HCT116 (cell line): ENCODE measurements around the gene IFNGR2. TPM values are rescaled to one million over a fixed set of nuclear protein-coding genes. Genes with fewer than 3 reads are reported as not detected.
"Not testable (repeated sequence)": the region's sequence is repeated elsewhere in the genome, so short reads cannot be mapped to it uniquely, and the experiment has no call there.

ENCODE experiments used
- ATAC-seq: fragments of 200-7000 bp; cut with Tn5 transposase; 2 replicates; pipeline ENCODE4 v1.9.1; 2020; ENCODE audit warnings: mild to moderate bottlenecking, moderate library complexity
- BruUV-seq: library from RNA; stranded (reverse); fragments of 400-500 nt; replicated peaks from 2 replicates; lab custom pipeline; 2021; lab: Mats Ljungman, UMichigan
- CTCF ChIA-PET: fragments of 300-600 bp; sonication (Branson Sonifier 250); formaldehyde crosslinking; loops from one replicate; lab custom pipeline; 2021; ENCODE audit warnings: antibody characterized with exemption; lab: Charles Lee
- POLR2A ChIA-PET: fragments of 300-600, 350-600 bp; sonication (Branson Sonifier 250); formaldehyde crosslinking; loops from one replicate; lab custom pipeline; 2021; ENCODE audit warnings: antibody characterized with exemption; lab: Charles Lee
- RAD21 ChIA-PET, 2 experiments: fragments of 300-600 bp; sonication (Branson Sonifier 250); formaldehyde crosslinking; loops; one replicate each; lab custom pipeline; 2023; ENCODE audit warnings: low total read pairs in 2 of 2; ENCODE audit not compliant: uncharacterized antibody in 2 of 2, unreplicated experiment in 2 of 2, low non-redundant PET in 1 of 2; lab: Charles Lee
- DNase-seq: peaks from one replicate; pipeline ENCODE4 v3.0.0-alpha.2; 2010; ENCODE audit warnings: low read depth, low spot score
- H2AFZ ChIP-seq: fragments of 200-600 bp; shearing (Covaris generic), sonication (generic); 2 replicates; pipeline ENCODE4 v1.6.1; 2017; ENCODE audit warnings: low read depth, mixed run types, mixed read lengths, antibody characterized with exemption, low read length; ENCODE audit not compliant: poor library complexity, severe bottlenecking
- H3K27ac ChIP-seq: 2 replicates; pipeline ENCODE4 v1.5.1; 2012; ENCODE audit warnings: low read depth, low read length
- H3K27me3 ChIP-seq: fragments of 200-600 bp; sonication (generic); 2 replicates; pipeline ENCODE4 v1.6.1; 2016; ENCODE audit warnings: mixed run types, low read length, mixed read lengths; ENCODE audit not compliant: insufficient read depth
- H3K36me3 ChIP-seq, 2 experiments: fragments of 200-500 bp in 1 of 2; fragments of 200-600 bp in 1 of 2; sonication (Bioruptor generic) in 1 of 2; sonication (generic) in 1 of 2; 2 replicates each; pipeline versions ENCODE4 v1.5.1 to v1.6.1; 2014 to 2016; ENCODE audit warnings: low read length in 2 of 2, inconsistent platforms in 1 of 2, mixed read lengths in 1 of 2, mixed run types in 1 of 2; ENCODE audit not compliant: insufficient read depth in 2 of 2, control insufficient read depth in 1 of 2
- H3K4me1 ChIP-seq, 2 experiments: fragments of 200-600 bp in 1 of 2; sonication (generic) in 1 of 2; 2 replicates each; pipeline versions ENCODE4 v1.5.1 to v1.6.1; 2012 to 2017; ENCODE audit warnings: low read length in 2 of 2, inconsistent platforms in 1 of 2, mild to moderate bottlenecking in 1 of 2, mixed read lengths in 1 of 2, mixed run types in 1 of 2, moderate library complexity in 1 of 2; ENCODE audit not compliant: insufficient read depth in 2 of 2, control insufficient read depth in 1 of 2
- H3K4me2 ChIP-seq: fragments of 200-600 bp; sonication (generic); 2 replicates; pipeline ENCODE4 v1.6.1; 2017; ENCODE audit warnings: mixed run types, low read length, mixed read lengths
- H3K4me3 ChIP-seq, 2 experiments: fragments of 200-600 bp in 1 of 2; sonication (generic) in 1 of 2; replicated peaks in 1 of 2; 2 replicates each; pipeline ENCODE4 v1.5.1; 2011 to 2016; ENCODE audit warnings: low read length in 2 of 2, control low read depth in 1 of 2, low read depth in 1 of 2, mild to moderate bottlenecking in 1 of 2, mixed read lengths in 1 of 2, mixed run types in 1 of 2
- H3K79me2 ChIP-seq: fragments of 200-600 bp; sonication (generic); 2 replicates; pipeline ENCODE4 v1.6.1; 2017; ENCODE audit warnings: mild to moderate bottlenecking, mixed run types, low read length, moderate library complexity, mixed read lengths; ENCODE audit not compliant: insufficient read depth
- H3K9ac ChIP-seq: fragments of 200-600 bp; sonication (generic); 2 replicates; pipeline ENCODE4 v1.6.1; 2016; ENCODE audit warnings: low read length, mixed read lengths
- H3K9me2 ChIP-seq: fragments of 200-600 bp; sonication (generic), shearing (Covaris generic); 2 replicates; pipeline ENCODE4 v1.6.1; 2017; ENCODE audit warnings: mixed run types, mild to moderate bottlenecking, moderate library complexity; ENCODE audit not compliant: insufficient read depth
- H3K9me3 ChIP-seq, 2 experiments: fragments of 200-500 bp in 1 of 2; fragments of 200-600 bp in 1 of 2; sonication (Bioruptor generic) in 1 of 2; sonication (generic) in 1 of 2; 2 replicates each; pipeline ENCODE4 v1.6.1; 2014 to 2017; ENCODE audit warnings: low read length in 2 of 2, mixed read lengths in 2 of 2, inconsistent platforms in 1 of 2, low read depth in 1 of 2, mild to moderate bottlenecking in 1 of 2, mixed run types in 1 of 2, moderate library complexity in 1 of 2; ENCODE audit not compliant: control insufficient read depth in 1 of 2, insufficient read depth in 1 of 2
- H4K20me1 ChIP-seq: fragments of 200-600 bp; sonication (generic), shearing (Covaris generic); 2 replicates; pipeline ENCODE4 v1.6.1; 2017; ENCODE audit warnings: mixed run types, mild to moderate bottlenecking, moderate library complexity; ENCODE audit not compliant: insufficient read depth
- CBX3 ChIP-seq: IDR thresholded peaks from 2 replicates; pipeline ENCODE4 v1.6.1; 2012; ENCODE audit warnings: low read depth
- EGR1 ChIP-seq: IDR thresholded peaks from 2 replicates; pipeline ENCODE4 v1.6.1; 2012; ENCODE audit warnings: low read depth
- ELF1 ChIP-seq: IDR thresholded peaks from 2 replicates; pipeline ENCODE4 v1.6.1; 2012; ENCODE audit warnings: low read depth, borderline replicate concordance
- FOSL1 ChIP-seq: IDR thresholded peaks from 2 replicates; pipeline ENCODE4 v1.6.1; 2012; ENCODE audit warnings: low read depth
- JUND ChIP-seq: IDR thresholded peaks from 2 replicates; pipeline ENCODE4 v1.6.1; 2012
- POLR2A ChIP-seq: IDR thresholded peaks from 2 replicates; pipeline ENCODE4 v1.7.0; 2011; ENCODE audit warnings: borderline replicate concordance; ENCODE audit not compliant: insufficient read depth, insufficient read length; ENCODE audit errors: extremely low read depth
- POLR2AphosphoS5 ChIP-seq: IDR thresholded peaks from 2 replicates; pipeline ENCODE4 v1.6.1; 2011; ENCODE audit warnings: mild to moderate bottlenecking, low read depth, low read length, moderate library complexity
- RAD21 ChIP-seq: IDR thresholded peaks from 2 replicates; pipeline ENCODE4 v1.6.1; 2012; ENCODE audit warnings: low read depth, mild to moderate bottlenecking
- SIN3A ChIP-seq: IDR thresholded peaks from 2 replicates; pipeline ENCODE4 v1.6.1; 2012; ENCODE audit warnings: low read depth
- SP1 ChIP-seq: IDR thresholded peaks from 2 replicates; pipeline ENCODE4 v1.6.1; 2012; ENCODE audit warnings: low read depth
- YY1 ChIP-seq: IDR thresholded peaks from 2 replicates; pipeline ENCODE4 v1.6.1; 2011; ENCODE audit warnings: low read length, low read depth, moderate library complexity, mild to moderate bottlenecking; ENCODE audit not compliant: insufficient replicate concordance; ENCODE audit errors: extremely low read depth
- ZFX ChIP-seq: fragments of 450-650 bp; IDR thresholded peaks from 2 replicates; pipeline ENCODE4 v1.6.1; 2017
- ZNF274 ChIP-seq: fragments of 200-500 bp; sonication (Bioruptor generic); IDR thresholded peaks from 2 replicates; pipeline ENCODE4 v1.6.1; 2014; ENCODE audit warnings: mild to moderate bottlenecking, low read depth, low read length, inconsistent platforms
- intact Hi-C: fragments of 100-400 bp; cut with micrococcal nuclease; formaldehyde crosslinking; loops from 2 replicates; pipeline ENCODE4 v1.10.0; 2022
- total RNA-seq: library from RNA; stranded (reverse); gene quantifications from one replicate; pipeline ENCODE4 v1.2.1, GENCODE V29; 2021; ENCODE audit not compliant: unreplicated experiment
- TF ChIP-seq, protein P1 (sequence below): IDR thresholded peaks from 2 replicates; pipeline ENCODE4 v1.6.1; 2012; ENCODE audit warnings: low read depth
- TF ChIP-seq, protein P2 (sequence below): IDR thresholded peaks from 2 replicates; pipeline ENCODE4 v1.6.1; 2012
- TF ChIP-seq, protein P3 (sequence below): IDR thresholded peaks from 2 replicates; pipeline ENCODE4 v1.6.1; 2011; ENCODE audit warnings: mild to moderate bottlenecking, low read length, moderate library complexity; ENCODE audit not compliant: insufficient replicate concordance; ENCODE audit errors: extremely low read depth

The IFNGR2 gene
- total RNA-seq, 1 experiment from 2014 or later, result 44.6 TPM

DNA sequence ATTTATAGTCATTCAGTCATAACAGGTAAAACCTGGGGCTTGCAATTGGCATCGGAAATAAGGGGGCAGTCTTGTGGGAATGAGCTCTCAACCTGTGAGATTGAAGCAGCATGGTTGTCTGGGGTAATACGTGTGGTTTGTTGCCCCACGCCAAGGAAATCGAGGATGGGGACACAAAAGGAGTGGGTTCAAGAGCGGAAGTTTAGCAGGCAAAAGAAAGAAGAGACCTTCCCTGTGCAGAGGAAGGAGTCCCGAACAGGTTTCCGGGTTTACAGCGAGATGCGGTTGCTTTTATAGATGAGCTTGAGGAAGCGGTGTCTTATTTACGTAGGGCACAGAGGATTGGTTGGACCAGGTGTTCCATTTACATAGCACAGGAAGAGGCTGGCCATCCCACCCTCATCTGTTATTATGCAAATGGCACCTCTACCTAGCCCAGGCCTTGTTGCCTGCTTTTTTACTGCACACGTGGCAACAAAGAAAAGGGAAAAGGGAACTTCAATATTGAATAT lies 41.1 kb upstream of the IFNGR2 start:
- H3K4me3 ChIP-seq, result no peak overlapping the region
- no peak for TF ChIP-seq FOSL1
- TF ChIP-seq ELF1, result no peak
- TF ChIP-seq JUND, result no peak
- TF ChIP-seq, protein P1, sequence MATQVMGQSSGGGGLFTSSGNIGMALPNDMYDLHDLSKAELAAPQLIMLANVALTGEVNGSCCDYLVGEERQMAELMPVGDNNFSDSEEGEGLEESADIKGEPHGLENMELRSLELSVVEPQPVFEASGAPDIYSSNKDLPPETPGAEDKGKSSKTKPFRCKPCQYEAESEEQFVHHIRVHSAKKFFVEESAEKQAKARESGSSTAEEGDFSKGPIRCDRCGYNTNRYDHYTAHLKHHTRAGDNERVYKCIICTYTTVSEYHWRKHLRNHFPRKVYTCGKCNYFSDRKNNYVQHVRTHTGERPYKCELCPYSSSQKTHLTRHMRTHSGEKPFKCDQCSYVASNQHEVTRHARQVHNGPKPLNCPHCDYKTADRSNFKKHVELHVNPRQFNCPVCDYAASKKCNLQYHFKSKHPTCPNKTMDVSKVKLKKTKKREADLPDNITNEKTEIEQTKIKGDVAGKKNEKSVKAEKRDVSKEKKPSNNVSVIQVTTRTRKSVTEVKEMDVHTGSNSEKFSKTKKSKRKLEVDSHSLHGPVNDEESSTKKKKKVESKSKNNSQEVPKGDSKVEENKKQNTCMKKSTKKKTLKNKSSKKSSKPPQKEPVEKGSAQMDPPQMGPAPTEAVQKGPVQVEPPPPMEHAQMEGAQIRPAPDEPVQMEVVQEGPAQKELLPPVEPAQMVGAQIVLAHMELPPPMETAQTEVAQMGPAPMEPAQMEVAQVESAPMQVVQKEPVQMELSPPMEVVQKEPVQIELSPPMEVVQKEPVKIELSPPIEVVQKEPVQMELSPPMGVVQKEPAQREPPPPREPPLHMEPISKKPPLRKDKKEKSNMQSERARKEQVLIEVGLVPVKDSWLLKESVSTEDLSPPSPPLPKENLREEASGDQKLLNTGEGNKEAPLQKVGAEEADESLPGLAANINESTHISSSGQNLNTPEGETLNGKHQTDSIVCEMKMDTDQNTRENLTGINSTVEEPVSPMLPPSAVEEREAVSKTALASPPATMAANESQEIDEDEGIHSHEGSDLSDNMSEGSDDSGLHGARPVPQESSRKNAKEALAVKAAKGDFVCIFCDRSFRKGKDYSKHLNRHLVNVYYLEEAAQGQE, result no peak
- no peak for TF ChIP-seq YY1
- no peak for TF ChIP-seq CBX3
- no peak for TF ChIP-seq SIN3A
- TF ChIP-seq, protein P2, sequence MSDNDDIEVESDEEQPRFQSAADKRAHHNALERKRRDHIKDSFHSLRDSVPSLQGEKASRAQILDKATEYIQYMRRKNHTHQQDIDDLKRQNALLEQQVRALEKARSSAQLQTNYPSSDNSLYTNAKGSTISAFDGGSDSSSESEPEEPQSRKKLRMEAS, result no peak
- TF ChIP-seq SP1, result no peak
- TF ChIP-seq POLR2A, result no peak
- TF ChIP-seq ZNF274, result no peak
- TF ChIP-seq POLR2AphosphoS5, result no peak
- TF ChIP-seq EGR1, result no peak
- no peak for TF ChIP-seq ZFX
- TF ChIP-seq, protein P3, sequence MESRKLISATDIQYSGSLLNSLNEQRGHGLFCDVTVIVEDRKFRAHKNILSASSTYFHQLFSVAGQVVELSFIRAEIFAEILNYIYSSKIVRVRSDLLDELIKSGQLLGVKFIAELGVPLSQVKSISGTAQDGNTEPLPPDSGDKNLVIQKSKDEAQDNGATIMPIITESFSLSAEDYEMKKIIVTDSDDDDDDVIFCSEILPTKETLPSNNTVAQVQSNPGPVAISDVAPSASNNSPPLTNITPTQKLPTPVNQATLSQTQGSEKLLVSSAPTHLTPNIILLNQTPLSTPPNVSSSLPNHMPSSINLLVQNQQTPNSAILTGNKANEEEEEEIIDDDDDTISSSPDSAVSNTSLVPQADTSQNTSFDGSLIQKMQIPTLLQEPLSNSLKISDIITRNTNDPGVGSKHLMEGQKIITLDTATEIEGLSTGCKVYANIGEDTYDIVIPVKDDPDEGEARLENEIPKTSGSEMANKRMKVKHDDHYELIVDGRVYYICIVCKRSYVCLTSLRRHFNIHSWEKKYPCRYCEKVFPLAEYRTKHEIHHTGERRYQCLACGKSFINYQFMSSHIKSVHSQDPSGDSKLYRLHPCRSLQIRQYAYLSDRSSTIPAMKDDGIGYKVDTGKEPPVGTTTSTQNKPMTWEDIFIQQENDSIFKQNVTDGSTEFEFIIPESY, result no peak
- no peak for TF ChIP-seq RAD21
- peak overlapping the region; percentile 27 for H3K4me2 ChIP-seq
- ChIA-PET POLR2A (interaction anchor here (0.7 to 1.1 kb wide), 2 partner anchors 18 to 19 kb away, joined by 3 to 4 read pairs; no protein-coding TSS in a partner anchor), CTCF (interaction anchor here (0.7 to 3.8 kb wide), 19 partner anchors 11 to 212 kb away, joined by 3 to 20 read pairs (median 4); partner anchors contain the start of gene IFNAR1), RAD21 (interaction anchor here in 1 of 2 experiments (0.7 kb wide), 1 partner anchor 105 kb away, joined by 3 read pairs; no protein-coding TSS in a partner anchor)
- DNase-seq (no peak), ATAC-seq (no peak)
- H3K9me2 ChIP-seq, result no peaks in the 10 kb centered on the region
- no peaks in the 10 kb centered on the region for H3K36me3 ChIP-seq
- intact Hi-C loops, result no loop called here
- no peaks in the 10 kb centered on the region for H4K20me1 ChIP-seq
- H2AFZ ChIP-seq, result no peak overlapping the region
- BruUV-seq, result no TSS peak
- H3K79me2 ChIP-seq, result no peaks in the 10 kb centered on the region
- H3K4me1 ChIP-seq, result peaks cover 10 to 15% of the 10 kb centered on the region in 2 experiments
- H3K27me3 ChIP-seq, result no peaks in the 10 kb centered on the region
- H3K9me3 ChIP-seq, result peaks cover 6 to 7% of the 10 kb centered on the region in 2 experiments; a peak in 2 of 4 replicates
- no peak overlapping the region for H3K27ac ChIP-seq
- H3K9ac ChIP-seq, result no peak overlapping the region

DNA sequence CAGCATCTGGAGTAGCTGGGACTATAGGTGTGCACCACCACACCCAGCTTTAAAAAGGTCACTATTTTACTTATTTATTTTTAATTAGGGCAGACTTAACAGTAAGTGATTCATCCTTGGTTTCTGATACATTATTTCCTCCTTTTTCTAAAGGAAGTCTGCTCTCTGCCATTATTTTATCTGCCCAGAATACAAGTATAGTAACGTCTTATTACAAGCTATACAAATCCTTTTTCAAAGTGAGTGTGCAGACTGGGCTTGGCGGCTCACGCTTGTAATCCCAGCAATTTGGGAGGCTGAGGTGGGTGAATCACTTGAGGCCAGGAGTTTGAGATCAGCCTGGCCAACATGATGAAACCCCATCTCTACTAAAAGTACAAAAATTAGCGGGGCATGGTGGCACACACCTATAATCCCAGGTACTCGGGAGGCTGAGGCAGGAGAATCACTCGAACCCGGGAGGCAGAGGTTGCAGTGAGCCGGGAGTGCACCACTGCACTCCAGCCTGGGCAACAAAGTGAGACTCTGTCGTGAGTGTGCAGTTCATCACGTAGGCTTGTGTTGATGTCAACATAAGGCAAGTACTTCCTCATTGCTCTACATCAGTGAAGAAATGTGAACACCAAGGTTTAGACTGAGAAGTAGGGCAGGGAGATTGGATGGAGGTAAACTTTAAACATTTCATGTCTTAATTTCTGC lies 39.2 kb upstream of the IFNGR2 start:
- ATAC-seq, H3K36me3 ChIP-seq, intact Hi-C loops, H3K27ac ChIP-seq, H3K4me2 ChIP-seq, H2AFZ ChIP-seq, RAD21 ChIA-PET, CTCF ChIA-PET, H3K9ac ChIP-seq, BruUV-seq, H3K79me2 ChIP-seq, H3K9me2 ChIP-seq, DNase-seq, H3K4me3 ChIP-seq, POLR2A ChIA-PET, H4K20me1 ChIP-seq, H3K27me3 ChIP-seq: not testable (repeated sequence)
- Histone ChIP-seq H3K9me3 (peaks cover 12 to 21% of the 10 kb centered on the region in 2 experiments; a peak in 2 of 4 replicates), H3K4me1 (peaks cover 10 to 15% of the 10 kb centered on the region in 2 experiments)
